Thoracic aorta (tissue), 2 donors: ENCODE measurements around the gene PSMD9. TPM values are rescaled to one million over a fixed set of nuclear protein-coding genes. Genes with fewer than 3 reads are reported as not detected.

ENCODE experiments used
- ATAC-seq: fragments of 150-250 bp; one replicate; pipeline ENCODE4 v1.8.0; 2017; ENCODE audit warnings: low read depth; ENCODE audit not compliant: insufficient number of reproducible peaks, low FRiP score
- DNase-seq: peaks from one replicate; pipeline ENCODE4 v3.0.0-alpha.2; 2020; ENCODE audit warnings: low spot score
- H3K27ac ChIP-seq, 2 donors: fragments of 200-600 bp; sonication (generic); 1 replicate in 1 of 2; 2 replicates in 1 of 2; pipeline ENCODE4 v1.5.1; 2016; ENCODE audit warnings: mild to moderate bottlenecking in 2 of 2, moderate library complexity in 2 of 2
- H3K27me3 ChIP-seq: fragments of 200-600 bp; sonication (generic); replicated peaks from 2 replicates; pipeline ENCODE4 v1.6.0; 2016; ENCODE audit warnings: mild to moderate bottlenecking; ENCODE audit not compliant: insufficient read depth
- H3K36me3 ChIP-seq: fragments of 200-600 bp; sonication (generic); one replicate; pipeline ENCODE4 v1.5.1; 2016
- H3K4me1 ChIP-seq, 2 donors: fragments of 200-600 bp; sonication (generic); 1 replicate in 1 of 2; 2 replicates in 1 of 2; pipeline versions ENCODE4 v1.5.1 to v1.6.0; 2016; ENCODE audit warnings: low read depth in 2 of 2, mild to moderate bottlenecking in 1 of 2; ENCODE audit not compliant: control insufficient read depth in 1 of 2
- H3K4me3 ChIP-seq: fragments of 200-600 bp; sonication (generic); 2 replicates; pipeline ENCODE4 v1.5.1; 2016; ENCODE audit warnings: mild to moderate bottlenecking
- H3K9me3 ChIP-seq: fragments of 200-600 bp; sonication (generic); 2 replicates; pipeline ENCODE4 v1.5.1; 2016
- total RNA-seq, 2 donors: library from RNA; depleted of rRNA; stranded (reverse); fragments of >200 nt; gene quantifications; one replicate each; pipeline versions ENCODE4 v1.1.0 to v1.2.3, GENCODE V29; 2016
- TF ChIP-seq, protein P1 (sequence below): fragments of 200-600 bp; sonication (generic); IDR thresholded peaks from one replicate; pipeline ENCODE4 v1.5.1; 2019; ENCODE audit warnings: antibody characterized with exemption

Gene PSMD9
- total RNA-seq, 2 donors from 2014 or later: 93.4 to 101 TPM

DNA sequence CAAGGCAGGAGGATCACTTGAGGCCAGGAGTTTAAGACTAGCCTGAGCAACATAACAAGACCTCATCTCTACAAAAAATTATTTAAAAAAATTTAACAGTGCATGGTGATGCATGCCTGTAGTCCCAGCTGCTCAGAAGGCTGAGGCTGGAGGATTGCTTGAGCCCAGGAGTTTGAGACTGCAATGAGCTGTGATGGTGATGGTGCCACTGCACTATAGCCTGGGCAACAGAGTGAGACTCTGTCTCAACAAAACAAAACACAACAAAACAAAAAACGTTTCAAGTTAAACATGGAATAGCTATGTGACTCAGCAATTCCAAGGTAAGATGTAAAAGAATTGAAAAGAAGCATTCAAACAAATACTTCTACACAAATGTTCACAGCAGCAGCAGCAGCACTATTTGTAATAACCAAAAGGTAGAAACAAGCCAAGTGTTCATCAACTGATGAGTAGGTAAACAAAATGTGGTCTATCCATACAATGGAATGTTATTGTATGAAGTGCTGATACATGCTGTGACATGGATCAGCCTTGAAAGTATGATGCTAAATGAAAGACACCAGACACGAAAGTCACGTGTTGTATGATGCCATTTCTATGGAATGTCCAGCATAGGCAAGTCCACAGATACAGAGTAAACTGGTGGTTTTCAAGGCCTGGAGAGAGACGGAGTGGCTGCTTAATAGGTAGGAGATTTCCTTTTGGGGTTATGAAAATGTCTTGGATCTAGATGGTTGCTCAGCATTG lies 61.2 kb downstream of the PSMD9 start:
- Histone ChIP-seq H3K9me3 (no peaks in the 10 kb centered on the region), H3K27me3 (no peaks in the 10 kb centered on the region), H3K4me1 (peaks cover 0 to 7% of the 10 kb centered on the region in 2 donors), H3K27ac (no peak overlapping the region), H3K4me3 (no peak overlapping the region), H3K36me3 (no peaks in the 10 kb centered on the region)
- no peak for ATAC-seq
- DNase-seq: no peak
- TF ChIP-seq, protein P1, sequence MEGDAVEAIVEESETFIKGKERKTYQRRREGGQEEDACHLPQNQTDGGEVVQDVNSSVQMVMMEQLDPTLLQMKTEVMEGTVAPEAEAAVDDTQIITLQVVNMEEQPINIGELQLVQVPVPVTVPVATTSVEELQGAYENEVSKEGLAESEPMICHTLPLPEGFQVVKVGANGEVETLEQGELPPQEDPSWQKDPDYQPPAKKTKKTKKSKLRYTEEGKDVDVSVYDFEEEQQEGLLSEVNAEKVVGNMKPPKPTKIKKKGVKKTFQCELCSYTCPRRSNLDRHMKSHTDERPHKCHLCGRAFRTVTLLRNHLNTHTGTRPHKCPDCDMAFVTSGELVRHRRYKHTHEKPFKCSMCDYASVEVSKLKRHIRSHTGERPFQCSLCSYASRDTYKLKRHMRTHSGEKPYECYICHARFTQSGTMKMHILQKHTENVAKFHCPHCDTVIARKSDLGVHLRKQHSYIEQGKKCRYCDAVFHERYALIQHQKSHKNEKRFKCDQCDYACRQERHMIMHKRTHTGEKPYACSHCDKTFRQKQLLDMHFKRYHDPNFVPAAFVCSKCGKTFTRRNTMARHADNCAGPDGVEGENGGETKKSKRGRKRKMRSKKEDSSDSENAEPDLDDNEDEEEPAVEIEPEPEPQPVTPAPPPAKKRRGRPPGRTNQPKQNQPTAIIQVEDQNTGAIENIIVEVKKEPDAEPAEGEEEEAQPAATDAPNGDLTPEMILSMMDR: no peak

DNA sequence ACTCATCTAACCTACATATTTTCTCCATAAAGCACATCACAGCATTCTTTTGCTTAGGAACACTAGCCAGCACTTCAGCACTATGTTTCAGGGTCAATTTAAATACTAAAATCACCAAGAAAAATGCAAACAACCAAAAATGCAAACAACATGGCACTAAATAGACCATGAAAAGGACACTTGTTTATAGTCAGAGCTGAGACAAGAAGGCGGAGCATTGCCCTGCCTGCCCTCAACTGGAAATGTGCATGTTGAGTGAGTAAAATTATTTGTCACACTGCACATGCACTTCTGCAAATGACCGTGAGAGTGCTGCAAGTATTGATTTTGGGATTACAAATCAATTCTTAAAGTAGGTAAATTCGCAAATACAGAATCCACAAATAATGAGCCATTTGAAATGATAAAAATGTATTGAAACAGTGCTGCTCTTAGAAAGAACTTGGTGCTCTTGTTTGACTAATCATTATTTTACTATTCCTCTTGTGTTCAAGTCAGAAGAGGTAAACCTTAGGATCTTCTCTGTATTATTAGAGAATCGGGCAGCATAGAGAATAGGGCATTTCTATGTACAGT lies 64.6 kb downstream of the PSMD9 start:
- no peak for DNase-seq

DNA sequence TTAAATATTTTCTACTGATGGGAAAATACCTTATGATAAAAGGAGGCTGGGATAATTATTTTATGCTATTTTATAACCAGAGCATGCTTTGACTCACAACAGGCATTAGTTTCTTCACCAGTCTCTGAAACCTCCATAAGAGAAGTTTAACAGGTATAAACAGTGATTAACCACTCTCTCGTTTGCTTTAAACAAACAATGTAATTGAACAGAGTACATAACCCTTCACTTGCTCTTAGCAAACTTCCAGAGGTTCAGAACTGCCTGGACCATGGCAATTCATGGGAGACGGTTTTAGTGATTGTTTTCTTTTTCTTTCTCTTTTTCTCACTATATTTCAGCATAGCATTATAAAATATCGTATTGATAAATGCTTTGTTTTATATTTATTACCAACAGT lies 65.1 kb downstream of the PSMD9 start:
- TF ChIP-seq, protein P1: no peak
- Histone ChIP-seq H3K27ac (no peak overlapping the region), H3K9me3 (no peaks in the 10 kb centered on the region), H3K36me3 (no peaks in the 10 kb centered on the region), H3K27me3 (no peaks in the 10 kb centered on the region), H3K4me1 (peaks cover 0 to 7% of the 10 kb centered on the region in 2 donors), H3K4me3 (no peak overlapping the region)
- DNase-seq (no peak), ATAC-seq (no peak)

More for the DNA sequence above, 64.6 kb downstream of the PSMD9 start:
- H3K27ac ChIP-seq: no peak overlapping the region
- peaks cover 0 to 7% of the 10 kb centered on the region in 2 donors for H3K4me1 ChIP-seq
- TF ChIP-seq, protein P1: no peak
- ATAC-seq: no peak
- H3K27me3 ChIP-seq: no peaks in the 10 kb centered on the region
- H3K9me3 ChIP-seq: no peaks in the 10 kb centered on the region
- no peak overlapping the region for H3K4me3 ChIP-seq
- H3K36me3 ChIP-seq: no peaks in the 10 kb centered on the region

DNA sequence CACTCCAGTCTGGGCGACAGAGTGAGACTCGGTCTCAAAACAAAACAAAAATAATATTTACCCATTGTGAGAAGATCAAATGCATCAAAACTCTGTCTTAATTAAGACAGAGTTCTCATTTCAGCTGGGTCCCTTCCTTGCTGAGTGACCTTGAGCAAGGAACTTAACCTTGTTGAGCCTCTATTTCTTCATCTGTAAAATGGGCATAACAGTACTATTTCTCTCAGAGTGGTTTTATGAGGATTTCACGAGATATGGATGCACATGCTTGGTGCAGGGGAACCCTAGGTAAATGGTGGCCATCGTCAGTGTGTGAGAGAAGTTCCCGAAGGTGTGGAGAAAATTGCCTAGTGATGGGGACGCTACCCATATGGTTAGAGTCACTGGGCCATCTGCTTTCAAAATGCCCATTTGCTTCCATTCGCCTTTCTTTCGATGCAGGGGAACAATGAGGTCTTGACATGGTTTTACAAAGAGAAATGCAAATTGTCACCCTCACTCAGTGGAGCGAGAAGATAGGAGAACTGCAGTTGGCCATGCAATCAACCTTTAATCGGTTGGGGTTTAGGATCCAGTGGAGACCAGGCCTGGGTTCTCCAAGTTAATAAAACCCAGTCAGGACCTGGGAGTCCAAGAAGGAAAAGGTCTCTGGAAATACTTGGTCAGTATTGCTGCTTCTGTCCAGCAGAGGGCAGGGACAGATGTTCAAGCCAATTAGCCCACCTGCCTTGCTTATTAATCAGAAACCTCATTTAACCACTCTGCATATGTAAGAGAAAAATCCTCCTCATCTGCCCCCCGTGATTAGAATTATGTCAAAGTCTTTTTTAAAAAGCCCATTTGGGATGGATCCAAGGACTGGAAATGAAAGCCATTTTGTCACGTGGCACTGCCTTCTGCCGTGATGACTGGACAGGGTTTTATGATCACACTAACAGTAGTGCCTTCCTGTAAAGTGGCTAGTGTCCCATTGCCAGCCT lies 67.0 kb downstream of the PSMD9 start:
- Histone ChIP-seq H3K4me1 (no peaks in the 10 kb centered on the region), H3K9me3 (no peaks in the 10 kb centered on the region), H3K27ac (no peak overlapping the region), H3K27me3 (no peaks in the 10 kb centered on the region), H3K36me3 (no peaks in the 10 kb centered on the region), H3K4me3 (no peak overlapping the region)
- TF ChIP-seq, protein P1: peak; percentile 50
- DNase-seq: no peak
- ATAC-seq: no peak
